Measurements from ENCODE around the gene PILRA. TPM values are rescaled to one million over a fixed set of nuclear protein-coding genes. Genes with fewer than 3 reads are reported as not detected.
A peak's percentile ranks its signal among the peaks of the same experiment; 100 is the strongest.

PILRA gene
- total RNA-seq, 1 experiment from 2014 or later, result 0.68 TPM

- no peaks in the 10 kb centered on the region for H3K9me3 ChIP-seq
- ChIA-PET CTCF (interaction anchor here (0.7 to 1.0 kb wide), 2 partner anchors 91 to 1021 kb away, joined by 5 to 17 read pairs; no protein-coding TSS in a partner anchor), POLR2A (no interaction called here)
- Mint-ChIP-seq H3K27ac (ENCODE audit: unreplicated experiment) (no peak overlapping the region), H3K36me3 (ENCODE audit: insufficient read depth, unreplicated experiment) (peaks cover 11% of the 10 kb centered on the region), H3K27me3 (ENCODE audit: insufficient read depth, unreplicated experiment) (no peaks in the 10 kb centered on the region), H3K9me3 (ENCODE audit: unreplicated experiment) (no peaks in the 10 kb centered on the region), H3K4me3 (ENCODE audit: unreplicated experiment) (no peak overlapping the region), H3K4me1 (ENCODE audit: low read depth, unreplicated experiment) (no peaks in the 10 kb centered on the region)
- no peak overlapping the region for H3K4me3 ChIP-seq (ENCODE audit: low read depth, low read length)
- TF ChIP-seq CTCF (IDR thresholded peaks at IDR 0.05; ENCODE audit: insufficient read depth in 1 of 2, low read depth in 1 of 2, low read length in 1 of 2, severe bottlenecking in 1 of 2, unreplicated experiment in 1 of 2), result no peak
- intact Hi-C loops (cut with micrococcal nuclease; ENCODE audit: unreplicated experiment), result no loop called here
- DNase-seq, result no peak
- peaks cover 6% of the 10 kb centered on the region for H3K4me1 ChIP-seq
- TSS peak; percentile 55 for BruUV-seq (replicated peaks)
- no peaks in the 10 kb centered on the region for H3K36me3 ChIP-seq (ENCODE audit: control insufficient read depth, insufficient read depth, low read length)
- H3K27me3 ChIP-seq (replicated peaks; ENCODE audit: control insufficient read depth, insufficient read depth, low read length), result no peaks in the 10 kb centered on the region
These were observed 76.0 kb downstream of the PILRA start for GRCh38 chr7:100449190-100449795.

Other genes starting within 250 kb of the PILRA start
- gene MBLAC1, start 246.5 kb upstream of the PILRA start, total RNA-seq (2022), result 3.2 and 3.7 TPM in 2 replicates
- gene LAMTOR4, start 224.6 kb upstream of the PILRA start, total RNA-seq (2022), result 107 and 110 TPM in 2 replicates
- gene TRAPPC14, start 214.8 kb upstream of the PILRA start, total RNA-seq (2022), result 23.2 and 23.5 TPM in 2 replicates
- gene GAL3ST4, start 204.9 kb upstream of the PILRA start, total RNA-seq (2022), result 0.56 and 0.88 TPM in 2 replicates
- 5.0 and 9.7 TPM in 2 replicates for gene GPC2, start 196.1 kb upstream of the PILRA start, total RNA-seq (2022)
- 1.3 TPM in 2 replicates for gene STAG3, start 195.6 kb upstream of the PILRA start, total RNA-seq (2022)
- not detected in 2 replicates for gene PVRIG, start 153.5 kb upstream of the PILRA start, total RNA-seq (2022)
- gene SPDYE3, start 65.8 kb upstream of the PILRA start, total RNA-seq (2022), result not detected in 2 replicates
- 53.4 and 58.9 TPM in 2 replicates for gene PILRB, start 15.4 kb upstream of the PILRA start, total RNA-seq (2022)
- 3.4 and 4.4 TPM in 2 replicates for gene ZCWPW1, start 55.2 kb downstream of the PILRA start, total RNA-seq (2022)
- 41.0 and 43.3 TPM in 2 replicates for gene MEPCE, start 56.3 kb downstream of the PILRA start, total RNA-seq (2022)
- gene PPP1R35, start 63.0 kb downstream of the PILRA start, total RNA-seq (2022), result 38.3 and 39.5 TPM in 2 replicates
- gene SPACDR, start 90.8 kb downstream of the PILRA start, total RNA-seq (2022), result 0.41 and 0.84 TPM in 2 replicates
- 27.2 and 32.0 TPM in 2 replicates for gene TSC22D4, start 105.7 kb downstream of the PILRA start, total RNA-seq (2022)
- gene NYAP1, start 110.4 kb downstream of the PILRA start, total RNA-seq (2022), result 1.3 and 1.7 TPM in 2 replicates
- gene AGFG2, start 165.7 kb downstream of the PILRA start, total RNA-seq (2022), result 58.5 and 60.7 TPM in 2 replicates
- 1.9 and 2.0 TPM in 2 replicates for gene SAP25, start 200.4 kb downstream of the PILRA start, total RNA-seq (2022)
- gene LRCH4, start 212.6 kb downstream of the PILRA start, total RNA-seq (2022), result 69.5 and 71.4 TPM in 2 replicates
- 1.4 and 1.5 TPM in 2 replicates for gene FBXO24, start 212.8 kb downstream of the PILRA start, total RNA-seq (2022)
- 10.4 and 12.9 TPM in 2 replicates for gene PCOLCE, start 228.9 kb downstream of the PILRA start, total RNA-seq (2022)
- gene MOSPD3, start 239.1 kb downstream of the PILRA start, total RNA-seq (2022), result 24.6 and 24.7 TPM in 2 replicates